Gastrocnemius medialis (tissue), 4 donors: ENCODE results near the gene SIX4.

ENCODE experiments used
- POLR2A ChIP-seq, 2 donors: fragments of 450-650 bp; IDR thresholded peaks; one replicate each; pipeline ENCODE4 v1.6.1; 2017; ENCODE audit warnings: antibody characterized with exemption in 2 of 2, mild to moderate bottlenecking in 2 of 2, moderate library complexity in 2 of 2
- TF ChIP-seq, protein P1 (sequence below), 5 experiments: fragments of 450-650 bp in 3 of 5; fragments of 200-600 bp in 2 of 5; sonication (generic) in 2 of 5; IDR thresholded peaks in 4 of 5; conservative IDR thresholded peaks in 1 of 5; 1 replicate in 4 of 5; 2 replicates in 1 of 5; pipeline ENCODE4 v1.5.1; 2016 to 2019; ENCODE audit warnings: antibody characterized with exemption in 5 of 5, mild to moderate bottlenecking in 3 of 5, moderate library complexity in 3 of 5

DNA sequence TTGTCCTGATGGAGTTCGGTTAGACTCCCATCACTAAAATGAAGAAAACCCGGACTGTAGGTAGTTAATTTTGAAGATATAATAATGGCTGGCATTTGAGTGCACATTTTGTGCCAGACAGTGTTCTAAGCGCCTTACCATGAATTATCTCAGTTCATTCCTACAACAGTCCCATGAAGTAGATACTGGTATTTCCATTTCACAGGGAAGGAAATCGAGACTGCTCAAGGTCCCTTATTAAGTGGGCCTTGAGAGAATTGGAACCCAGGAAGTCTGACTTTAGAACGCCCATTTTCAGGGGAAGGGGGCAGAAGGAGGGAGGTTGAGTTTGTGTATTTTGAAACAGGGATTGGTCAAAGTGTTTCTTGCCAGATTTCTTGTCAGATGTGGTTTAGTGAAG is 11.3 kb upstream of the SIX4 start:
- TF ChIP-seq, protein P1, sequence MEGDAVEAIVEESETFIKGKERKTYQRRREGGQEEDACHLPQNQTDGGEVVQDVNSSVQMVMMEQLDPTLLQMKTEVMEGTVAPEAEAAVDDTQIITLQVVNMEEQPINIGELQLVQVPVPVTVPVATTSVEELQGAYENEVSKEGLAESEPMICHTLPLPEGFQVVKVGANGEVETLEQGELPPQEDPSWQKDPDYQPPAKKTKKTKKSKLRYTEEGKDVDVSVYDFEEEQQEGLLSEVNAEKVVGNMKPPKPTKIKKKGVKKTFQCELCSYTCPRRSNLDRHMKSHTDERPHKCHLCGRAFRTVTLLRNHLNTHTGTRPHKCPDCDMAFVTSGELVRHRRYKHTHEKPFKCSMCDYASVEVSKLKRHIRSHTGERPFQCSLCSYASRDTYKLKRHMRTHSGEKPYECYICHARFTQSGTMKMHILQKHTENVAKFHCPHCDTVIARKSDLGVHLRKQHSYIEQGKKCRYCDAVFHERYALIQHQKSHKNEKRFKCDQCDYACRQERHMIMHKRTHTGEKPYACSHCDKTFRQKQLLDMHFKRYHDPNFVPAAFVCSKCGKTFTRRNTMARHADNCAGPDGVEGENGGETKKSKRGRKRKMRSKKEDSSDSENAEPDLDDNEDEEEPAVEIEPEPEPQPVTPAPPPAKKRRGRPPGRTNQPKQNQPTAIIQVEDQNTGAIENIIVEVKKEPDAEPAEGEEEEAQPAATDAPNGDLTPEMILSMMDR (IDR thresholded peaks at IDR 0.05 in 4 of 5, conservative IDR thresholded peaks at IDR 0.05 in 1 of 5), result no peak
- TF ChIP-seq POLR2A (IDR thresholded peaks at IDR 0.05), result no peak
